Suprapubic skin (tissue), 4 donors: Measurements from ENCODE around the gene TACR1.

Experiments
- EP300 ChIP-seq: sonication (generic); formaldehyde crosslinking; IDR thresholded peaks from one replicate; pipeline ENCODE4 v1.6.1; 2017; ENCODE audit warnings: antibody characterized with exemption
- POLR2A ChIP-seq, 2 donors: fragments of 450-650 bp; IDR thresholded peaks; one replicate each; pipeline ENCODE4 v1.6.1; 2017; ENCODE audit warnings: antibody characterized with exemption in 2 of 2, mild to moderate bottlenecking in 2 of 2, moderate library complexity in 2 of 2
- POLR2AphosphoS5 ChIP-seq, 3 donors: sonication (generic); formaldehyde crosslinking; IDR thresholded peaks; one replicate each; pipeline ENCODE4 v1.6.1; 2017; ENCODE audit warnings: antibody characterized with exemption in 3 of 3
- TF ChIP-seq, protein P1 (sequence below), 2 donors: fragments of 200-600 bp in 1 of 2; fragments of 450-650 bp in 1 of 2; sonication (generic) in 1 of 2; IDR thresholded peaks; one replicate each; pipeline ENCODE4 v1.5.1; 2016 to 2019; ENCODE audit warnings: antibody characterized with exemption in 2 of 2, mild to moderate bottlenecking in 1 of 2, moderate library complexity in 1 of 2

DNA sequence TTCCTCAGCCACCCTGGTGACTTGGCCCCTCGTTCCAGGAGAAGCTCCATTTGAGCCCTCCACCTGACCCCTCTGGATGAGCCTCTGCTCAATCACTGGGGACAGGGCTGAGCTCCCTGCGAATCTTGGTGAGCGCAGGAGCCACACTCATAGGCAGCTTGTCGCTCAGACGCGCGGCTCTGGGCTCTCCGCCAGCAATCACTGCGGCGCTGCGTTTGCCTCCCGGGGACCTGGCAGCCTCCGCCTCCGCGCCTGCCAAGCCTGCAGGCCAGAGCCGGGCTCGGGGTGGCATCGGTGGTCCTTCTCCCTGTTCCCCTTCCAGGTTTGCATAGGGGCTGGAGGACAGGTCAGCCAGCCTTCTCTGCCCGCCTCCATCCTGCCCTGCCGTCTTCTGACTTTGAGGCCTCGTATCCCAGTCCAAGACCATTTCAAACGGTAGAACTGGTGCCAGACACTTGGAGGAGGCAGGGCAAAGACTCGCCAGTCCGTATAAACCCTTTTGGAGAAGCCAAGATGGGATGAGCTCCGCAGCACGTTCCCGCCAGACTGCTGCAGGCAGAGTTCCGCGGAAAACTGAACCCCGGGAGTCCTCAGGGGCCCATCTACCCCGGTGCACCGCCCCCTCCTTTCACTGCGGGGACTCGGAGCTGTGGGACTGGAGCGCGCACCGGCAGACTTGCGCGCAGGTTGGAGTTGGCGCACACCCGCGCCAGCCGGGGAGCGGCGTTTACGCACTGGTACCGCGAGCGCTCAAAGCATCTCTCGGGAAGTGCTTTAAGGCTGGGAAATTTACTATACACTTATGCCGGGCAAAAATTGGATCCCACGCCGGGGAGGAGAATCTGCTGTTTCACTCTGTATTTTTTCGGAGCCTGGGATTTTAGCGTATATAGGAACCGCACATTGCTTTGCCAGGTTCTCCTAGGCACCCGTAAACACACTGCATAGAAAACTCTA is 1.1 kb upstream of the TACR1 start:
- TF ChIP-seq, protein P1, sequence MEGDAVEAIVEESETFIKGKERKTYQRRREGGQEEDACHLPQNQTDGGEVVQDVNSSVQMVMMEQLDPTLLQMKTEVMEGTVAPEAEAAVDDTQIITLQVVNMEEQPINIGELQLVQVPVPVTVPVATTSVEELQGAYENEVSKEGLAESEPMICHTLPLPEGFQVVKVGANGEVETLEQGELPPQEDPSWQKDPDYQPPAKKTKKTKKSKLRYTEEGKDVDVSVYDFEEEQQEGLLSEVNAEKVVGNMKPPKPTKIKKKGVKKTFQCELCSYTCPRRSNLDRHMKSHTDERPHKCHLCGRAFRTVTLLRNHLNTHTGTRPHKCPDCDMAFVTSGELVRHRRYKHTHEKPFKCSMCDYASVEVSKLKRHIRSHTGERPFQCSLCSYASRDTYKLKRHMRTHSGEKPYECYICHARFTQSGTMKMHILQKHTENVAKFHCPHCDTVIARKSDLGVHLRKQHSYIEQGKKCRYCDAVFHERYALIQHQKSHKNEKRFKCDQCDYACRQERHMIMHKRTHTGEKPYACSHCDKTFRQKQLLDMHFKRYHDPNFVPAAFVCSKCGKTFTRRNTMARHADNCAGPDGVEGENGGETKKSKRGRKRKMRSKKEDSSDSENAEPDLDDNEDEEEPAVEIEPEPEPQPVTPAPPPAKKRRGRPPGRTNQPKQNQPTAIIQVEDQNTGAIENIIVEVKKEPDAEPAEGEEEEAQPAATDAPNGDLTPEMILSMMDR (IDR thresholded peaks at IDR 0.05), result no peak
- TF ChIP-seq POLR2AphosphoS5 (IDR thresholded peaks at IDR 0.05) (no peak), POLR2A (IDR thresholded peaks at IDR 0.05) (no peak), EP300 (no peak)
